GM10266 (cell line): Measurements from ENCODE around the gene UCK1.

Experiments used
- DNase-seq: peaks from one replicate; pipeline ENCODE4 v3.0.0; 2012; ENCODE audit errors: extremely low spot score
- TF ChIP-seq, protein P1 (sequence below): IDR thresholded peaks from 2 replicates; pipeline ENCODE4 v1.5.1; 2012; ENCODE audit warnings: mild to moderate bottlenecking, low read depth; ENCODE audit not compliant: control insufficient read depth, insufficient read depth; ENCODE audit errors: missing control alignments

Gene UCK1

DNA sequence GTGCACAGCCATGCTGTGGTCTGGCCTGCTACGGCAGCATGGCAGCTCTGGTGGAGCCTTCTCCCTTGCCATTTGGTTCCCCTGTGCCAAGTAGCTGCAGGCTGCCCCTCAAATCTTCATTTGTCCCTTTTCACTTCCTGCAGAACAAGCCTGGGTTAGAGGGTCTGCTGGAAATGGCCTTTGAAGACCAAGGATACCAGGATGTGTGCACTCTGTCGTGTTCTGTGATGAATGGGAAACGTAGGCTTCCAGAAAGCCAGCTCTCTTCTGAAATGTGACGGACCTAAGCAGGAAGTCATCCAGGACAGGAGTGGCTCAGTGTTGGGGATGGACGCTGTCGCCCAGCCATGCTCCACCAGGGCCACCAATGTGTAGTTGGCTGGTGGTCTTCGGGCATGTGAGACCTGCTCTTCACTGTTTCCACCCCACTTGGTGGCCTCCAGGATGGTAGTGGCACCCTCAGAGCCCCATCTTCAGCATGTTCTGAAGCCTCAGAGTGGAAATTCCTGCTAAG is 31.8 kb downstream of the UCK1 start:
- TF ChIP-seq, protein P1, sequence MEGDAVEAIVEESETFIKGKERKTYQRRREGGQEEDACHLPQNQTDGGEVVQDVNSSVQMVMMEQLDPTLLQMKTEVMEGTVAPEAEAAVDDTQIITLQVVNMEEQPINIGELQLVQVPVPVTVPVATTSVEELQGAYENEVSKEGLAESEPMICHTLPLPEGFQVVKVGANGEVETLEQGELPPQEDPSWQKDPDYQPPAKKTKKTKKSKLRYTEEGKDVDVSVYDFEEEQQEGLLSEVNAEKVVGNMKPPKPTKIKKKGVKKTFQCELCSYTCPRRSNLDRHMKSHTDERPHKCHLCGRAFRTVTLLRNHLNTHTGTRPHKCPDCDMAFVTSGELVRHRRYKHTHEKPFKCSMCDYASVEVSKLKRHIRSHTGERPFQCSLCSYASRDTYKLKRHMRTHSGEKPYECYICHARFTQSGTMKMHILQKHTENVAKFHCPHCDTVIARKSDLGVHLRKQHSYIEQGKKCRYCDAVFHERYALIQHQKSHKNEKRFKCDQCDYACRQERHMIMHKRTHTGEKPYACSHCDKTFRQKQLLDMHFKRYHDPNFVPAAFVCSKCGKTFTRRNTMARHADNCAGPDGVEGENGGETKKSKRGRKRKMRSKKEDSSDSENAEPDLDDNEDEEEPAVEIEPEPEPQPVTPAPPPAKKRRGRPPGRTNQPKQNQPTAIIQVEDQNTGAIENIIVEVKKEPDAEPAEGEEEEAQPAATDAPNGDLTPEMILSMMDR, result no peak
- no peak for DNase-seq

DNA sequence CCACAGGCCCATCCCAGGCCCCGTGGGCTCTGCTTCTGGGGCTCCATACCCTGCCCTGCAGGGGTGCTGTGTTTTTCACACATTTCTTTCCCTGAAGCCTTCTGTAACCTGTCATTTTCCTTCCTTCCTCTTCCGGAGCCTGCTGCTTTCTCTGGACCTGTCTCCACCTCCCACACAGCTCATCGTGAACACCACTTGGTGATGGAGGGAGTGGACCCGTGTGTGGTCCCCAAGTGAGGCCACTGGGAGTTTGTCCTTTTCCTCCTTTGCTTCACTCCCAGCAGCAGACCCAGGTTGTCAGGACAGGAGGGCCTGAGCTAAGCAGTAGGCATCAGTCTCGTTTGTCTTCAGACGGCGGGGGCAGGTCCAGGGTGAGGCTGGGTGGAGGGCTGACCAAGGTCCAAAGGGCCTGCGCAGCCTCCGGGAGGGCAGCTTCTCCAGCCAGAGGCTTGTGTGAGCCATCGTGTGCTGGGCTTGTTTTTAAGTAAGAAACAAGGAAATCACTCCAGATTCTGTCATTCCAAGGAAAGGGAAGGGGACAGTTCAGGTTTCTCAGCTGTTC is 34.1 kb downstream of the UCK1 start:
- TF ChIP-seq, protein P1, result no peak
- DNase-seq, result no peak

DNA sequence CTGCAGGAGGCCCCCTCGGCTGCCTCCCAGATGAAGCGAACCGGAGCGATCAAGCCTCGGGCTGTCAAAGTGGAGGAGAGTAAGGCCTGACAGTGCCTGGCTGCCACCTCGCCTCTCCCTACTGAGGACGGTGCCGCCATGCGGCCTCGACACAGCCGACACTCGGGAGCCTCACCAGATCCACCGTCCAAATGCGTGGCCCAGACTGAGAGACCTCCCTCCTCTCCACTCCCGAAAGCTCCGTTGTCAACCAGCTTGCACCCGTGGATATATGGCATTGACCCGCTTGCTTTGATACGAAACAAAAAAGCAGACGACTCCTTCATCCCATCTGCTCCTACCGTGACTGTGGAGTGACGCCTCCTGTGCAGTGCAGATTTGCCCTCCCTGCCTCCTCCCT is 35.3 kb downstream of the UCK1 start:
- TF ChIP-seq, protein P1, result no peak
- no peak for DNase-seq

DNA sequence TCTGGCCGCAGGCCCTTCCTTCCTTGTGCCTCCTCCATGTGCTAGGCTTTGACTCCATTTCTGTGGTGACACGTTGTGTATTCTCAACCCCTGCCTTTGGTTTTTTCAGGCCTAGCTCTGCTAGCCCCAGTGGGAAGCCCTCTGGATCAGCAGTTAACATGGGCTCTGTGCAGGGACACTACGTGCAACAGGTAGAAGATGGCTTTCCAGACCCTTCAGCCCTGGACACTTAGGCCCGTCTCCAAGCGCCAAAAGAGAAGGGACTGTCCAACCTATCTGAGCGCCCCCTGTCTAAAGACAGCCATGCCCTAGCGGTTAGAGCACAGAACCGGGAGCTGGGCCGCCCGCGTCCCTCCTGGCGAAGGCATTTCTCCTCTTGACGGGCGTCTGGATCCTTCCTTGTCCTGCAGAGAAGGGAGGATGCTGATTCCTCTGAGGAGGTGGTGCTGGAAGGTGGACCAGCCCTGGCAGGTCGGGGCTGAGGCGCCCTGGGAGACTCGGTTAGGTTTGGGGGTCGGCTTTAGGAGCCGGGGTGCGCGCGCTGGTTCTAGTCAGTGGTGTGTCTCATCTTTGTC is 36.7 kb downstream of the UCK1 start:
- DNase-seq, result no peak
- TF ChIP-seq, protein P1, result no peak

DNA sequence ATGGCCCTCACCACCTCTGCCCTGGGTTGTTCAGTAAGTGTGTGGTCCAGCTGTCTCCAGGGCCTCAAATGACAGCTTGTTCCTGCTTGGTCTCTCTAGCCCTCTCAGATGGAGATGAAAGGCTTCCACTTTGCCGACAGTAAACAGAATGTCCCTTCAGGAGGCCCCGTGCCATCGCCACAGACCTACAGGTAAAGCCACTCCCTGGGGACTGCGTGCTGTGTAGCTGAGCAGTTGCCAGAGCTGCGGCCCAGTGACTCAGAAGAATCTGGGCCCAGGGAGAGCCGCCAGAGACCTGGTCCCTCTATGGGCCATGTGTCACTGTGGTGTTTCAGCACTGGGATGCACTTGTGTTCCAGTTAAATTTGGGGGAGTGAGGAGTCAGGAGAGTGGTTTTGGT is 39.0 kb downstream of the UCK1 start:
- TF ChIP-seq, protein P1, result no peak
- DNase-seq, result no peak

DNA sequence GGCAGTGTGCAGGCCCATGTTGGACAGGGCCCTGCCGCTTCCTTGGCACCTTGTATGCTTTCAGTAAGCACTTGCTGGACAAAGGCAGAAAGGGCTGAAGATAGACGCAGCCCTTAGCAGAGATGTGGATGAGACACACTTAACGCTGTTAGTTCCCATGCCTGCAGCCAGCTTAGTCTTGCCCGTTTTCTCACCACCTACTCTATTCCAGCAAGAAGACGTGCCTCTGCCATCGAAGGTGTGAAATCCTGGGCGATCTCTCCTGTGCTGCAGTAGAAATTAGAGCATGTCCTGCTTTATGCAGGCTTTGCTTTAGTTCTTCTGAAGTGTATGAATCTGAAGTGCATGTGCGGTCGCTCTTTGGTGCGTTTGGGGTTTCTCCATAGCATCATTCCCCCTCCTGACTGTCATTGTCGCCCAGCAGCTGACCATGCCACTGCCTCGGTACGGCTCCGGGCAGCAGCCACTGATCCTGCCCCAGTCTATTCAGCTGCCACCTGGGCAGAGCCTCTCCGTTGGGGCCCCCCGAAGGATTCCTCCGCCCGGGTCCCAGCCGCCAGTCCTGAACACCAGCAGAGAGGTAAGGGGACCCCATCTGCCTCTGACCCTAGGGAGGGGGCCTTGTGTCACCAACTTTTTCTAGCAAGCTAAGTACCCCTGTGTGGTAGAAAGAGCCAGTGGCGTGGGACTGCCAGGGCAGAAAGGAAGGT is 39.9 kb downstream of the UCK1 start:
- no peak for DNase-seq
- TF ChIP-seq, protein P1, result no peak

DNA sequence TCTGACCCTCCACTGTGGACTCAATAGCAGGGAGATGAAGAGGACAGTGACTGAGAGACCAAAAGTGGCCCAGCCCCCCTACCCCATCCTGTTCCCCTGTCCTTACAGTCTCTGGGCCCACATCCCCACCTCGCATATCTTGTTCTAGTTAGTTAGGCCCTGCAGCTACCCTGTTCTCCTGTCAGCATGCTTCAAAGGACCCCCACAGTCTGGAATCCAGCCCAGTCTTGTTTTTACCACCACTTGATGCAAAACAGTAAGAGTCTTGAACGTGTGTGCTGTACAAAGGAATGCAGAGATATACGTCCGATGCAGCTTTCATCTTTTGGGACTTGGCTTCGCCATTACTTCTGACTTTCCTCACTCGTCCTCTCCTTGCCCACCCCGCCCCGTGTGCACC is 40.5 kb downstream of the UCK1 start:
- TF ChIP-seq, protein P1, result no peak
- DNase-seq, result no peak
